ENCODE results near the gene PIK3CG. TPM values are rescaled to one million over a fixed set of nuclear protein-coding genes. Genes with fewer than 3 reads are reported as not detected.
"Not testable (repeated sequence)": the region's sequence is repeated elsewhere in the genome, so short reads cannot be mapped to it uniquely, and the experiment has no call there.

The PIK3CG gene
- total RNA-seq, 4 donors from 2014 or later = 1.4 to 4.0 (median 2.5) TPM

DNA sequence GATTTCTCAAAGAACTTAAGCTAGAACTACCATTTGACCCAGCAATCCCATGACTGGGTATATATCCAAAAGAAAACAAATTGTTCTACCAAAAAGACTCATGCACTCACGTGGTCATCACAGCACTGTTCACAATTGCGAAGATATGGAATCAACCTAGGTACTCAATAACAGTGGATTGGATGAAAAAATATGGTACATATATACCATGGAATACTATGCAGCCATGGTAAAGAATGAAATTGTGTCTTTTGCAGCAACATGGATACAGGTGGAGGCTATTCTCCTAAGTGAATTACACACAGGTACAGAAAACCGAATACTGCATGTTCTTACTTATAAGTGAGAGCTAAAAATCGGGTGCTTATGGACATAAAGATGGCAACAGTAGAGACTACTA is 61.8 kb downstream of the PIK3CG start:
- 79 to 82% methylated on average over 4 of the region's 4 CpGs for WGBS, 2 donors (ENCODE audit: low coverage in 1 of 2)
- Histone ChIP-seq H3K36me3 (no peaks in the 10 kb centered on the region), H3K9me3 (no peaks in the 10 kb centered on the region), H3K27me3 (no peaks in the 10 kb centered on the region), H3K4me1 (peaks cover 0 to 10% (median 0%) of the 10 kb centered on the region in 3 donors), H3K4me3 (no peak overlapping the region), H3K27ac (no peak overlapping the region)
- TF ChIP-seq POLR2AphosphoS5 (IDR thresholded peaks at IDR 0.05) = no peak
- TF ChIP-seq EP300 (IDR thresholded peaks at IDR 0.05) = no peak
- TF ChIP-seq, protein P1, sequence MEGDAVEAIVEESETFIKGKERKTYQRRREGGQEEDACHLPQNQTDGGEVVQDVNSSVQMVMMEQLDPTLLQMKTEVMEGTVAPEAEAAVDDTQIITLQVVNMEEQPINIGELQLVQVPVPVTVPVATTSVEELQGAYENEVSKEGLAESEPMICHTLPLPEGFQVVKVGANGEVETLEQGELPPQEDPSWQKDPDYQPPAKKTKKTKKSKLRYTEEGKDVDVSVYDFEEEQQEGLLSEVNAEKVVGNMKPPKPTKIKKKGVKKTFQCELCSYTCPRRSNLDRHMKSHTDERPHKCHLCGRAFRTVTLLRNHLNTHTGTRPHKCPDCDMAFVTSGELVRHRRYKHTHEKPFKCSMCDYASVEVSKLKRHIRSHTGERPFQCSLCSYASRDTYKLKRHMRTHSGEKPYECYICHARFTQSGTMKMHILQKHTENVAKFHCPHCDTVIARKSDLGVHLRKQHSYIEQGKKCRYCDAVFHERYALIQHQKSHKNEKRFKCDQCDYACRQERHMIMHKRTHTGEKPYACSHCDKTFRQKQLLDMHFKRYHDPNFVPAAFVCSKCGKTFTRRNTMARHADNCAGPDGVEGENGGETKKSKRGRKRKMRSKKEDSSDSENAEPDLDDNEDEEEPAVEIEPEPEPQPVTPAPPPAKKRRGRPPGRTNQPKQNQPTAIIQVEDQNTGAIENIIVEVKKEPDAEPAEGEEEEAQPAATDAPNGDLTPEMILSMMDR (IDR thresholded peaks at IDR 0.05) = no peak
- TF ChIP-seq POLR2A (IDR thresholded peaks at IDR 0.05) = no peak
- ATAC-seq = no peak

DNA sequence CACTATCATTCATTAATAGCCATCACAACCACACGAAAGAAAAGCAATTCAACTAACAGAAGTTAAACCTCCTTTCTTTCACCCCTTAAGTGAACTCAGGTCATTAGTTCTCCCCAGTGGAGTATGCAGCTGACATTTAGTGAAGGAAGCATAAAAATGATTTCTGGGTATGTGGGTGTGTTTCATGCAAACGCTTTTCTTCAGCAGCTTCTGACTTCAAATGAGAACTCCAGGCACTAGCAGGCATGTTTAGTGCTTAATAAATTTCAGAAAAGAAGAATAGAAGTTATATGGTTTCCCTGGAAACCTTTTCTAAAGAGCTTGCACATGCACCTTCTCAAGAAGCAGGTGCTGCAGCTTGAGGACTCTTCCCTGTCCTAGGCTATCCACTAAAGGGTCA is 62.5 kb downstream of the PIK3CG start:
- TF ChIP-seq POLR2AphosphoS5 (IDR thresholded peaks at IDR 0.05) = no peak
- no peak for TF ChIP-seq EP300 (IDR thresholded peaks at IDR 0.05)
- TF ChIP-seq POLR2A (IDR thresholded peaks at IDR 0.05) = no peak
- TF ChIP-seq, protein P1 (IDR thresholded peaks at IDR 0.05) = no peak
- WGBS, 2 donors (ENCODE audit: low coverage in 1 of 2) = 38 to 41% methylated on average over 2 of the region's 2 CpGs

DNA sequence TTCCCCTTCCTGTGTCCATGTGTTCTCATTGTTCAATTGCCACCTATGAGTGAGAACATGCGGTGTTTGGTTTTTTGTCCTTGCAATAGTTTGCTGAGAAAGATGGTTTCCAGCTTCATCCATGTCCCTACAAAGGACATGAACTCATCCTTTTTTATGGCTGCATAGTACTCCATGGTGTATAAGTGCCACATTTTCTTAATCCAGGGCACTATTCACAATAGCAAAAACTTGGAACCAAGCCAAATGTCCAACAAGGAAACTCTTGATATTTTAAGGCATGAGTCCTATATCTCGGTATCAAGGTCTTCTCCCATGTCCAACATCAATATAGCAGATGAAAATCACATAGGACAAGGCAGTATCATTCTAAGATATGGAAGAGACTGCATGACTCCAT is 64.5 kb downstream of the PIK3CG start:
- ATAC-seq, H3K27ac ChIP-seq, H3K36me3 ChIP-seq, H3K4me3 ChIP-seq, H3K27me3 ChIP-seq, H3K9me3 ChIP-seq: not testable (repeated sequence)
- WGBS, 2 donors (ENCODE audit: low coverage in 1 of 2) = 20 to 59% methylated on average over 1 to 2 of the region's 2 CpGs
- peaks cover 0 to 14% (median 0%) of the 10 kb centered on the region in 3 donors for H3K4me1 ChIP-seq

More for the DNA sequence above, 62.5 kb downstream of the PIK3CG start:
- no peak overlapping the region for H3K4me3 ChIP-seq
- H3K27me3 ChIP-seq = no peaks in the 10 kb centered on the region
- H3K9me3 ChIP-seq = no peaks in the 10 kb centered on the region
- H3K27ac ChIP-seq = no peak overlapping the region
- peaks cover 0 to 13% (median 0%) of the 10 kb centered on the region in 3 donors for H3K4me1 ChIP-seq
- H3K36me3 ChIP-seq = no peaks in the 10 kb centered on the region
- no peak for ATAC-seq

DNA sequence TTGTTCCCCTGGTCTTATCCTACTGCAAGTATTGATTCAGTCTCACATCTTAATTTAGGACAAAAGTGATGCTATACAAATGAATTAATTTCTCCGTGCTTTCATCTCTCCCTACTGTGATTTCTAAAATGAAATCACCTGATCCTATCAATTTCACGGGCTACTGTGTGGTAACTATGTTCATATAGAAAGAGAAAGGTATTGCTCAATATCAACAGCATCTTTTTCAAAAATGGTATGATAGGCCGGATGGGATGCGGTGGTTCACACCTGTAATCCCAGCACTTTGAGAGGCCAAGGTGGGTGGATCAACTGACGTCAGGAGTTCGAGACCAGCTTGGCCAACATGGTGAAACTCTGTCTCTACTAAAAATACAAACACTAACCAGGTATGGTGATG is 71.2 kb downstream of the PIK3CG start:
- TF ChIP-seq, protein P1 (IDR thresholded peaks at IDR 0.05) = no peak
- TF ChIP-seq EP300 (IDR thresholded peaks at IDR 0.05) = no peak
- no peak overlapping the region for H3K27ac ChIP-seq
- no peaks in the 10 kb centered on the region for H3K36me3 ChIP-seq
- ATAC-seq = no peak
- no peaks in the 10 kb centered on the region for H3K27me3 ChIP-seq
- WGBS, 2 donors (ENCODE audit: low coverage in 1 of 2) = 84 to 90% methylated on average over 5 to 6 of the region's 6 CpGs
- H3K4me1 ChIP-seq = peaks cover 0 to 4% (median 0%) of the 10 kb centered on the region in 3 donors
- no peak overlapping the region for H3K4me3 ChIP-seq
- no peaks in the 10 kb centered on the region for H3K9me3 ChIP-seq

DNA sequence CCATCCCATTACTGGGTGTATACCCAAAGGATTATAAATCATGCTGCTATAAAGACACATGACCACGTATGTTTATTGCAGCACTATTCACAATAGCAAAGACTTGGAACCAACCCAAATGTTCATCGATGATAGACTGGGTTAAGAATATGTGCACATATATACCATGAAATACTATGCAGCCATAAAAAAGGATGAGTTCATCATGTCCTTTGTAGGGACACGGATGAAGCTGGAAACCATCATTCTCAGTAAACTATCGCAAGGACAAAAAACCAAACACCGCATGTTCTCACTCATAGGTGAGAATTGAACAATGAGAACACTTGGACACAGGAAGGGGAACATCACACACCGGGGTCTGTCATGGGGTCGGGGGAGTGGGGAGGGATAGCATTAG is 73.0 kb downstream of the PIK3CG start:
- WGBS, 2 donors (ENCODE audit: low coverage in 1 of 2) = 85 to 92% methylated on average over 5 to 7 of the region's 7 CpGs
- H3K36me3 ChIP-seq, ATAC-seq: not testable (repeated sequence)

DNA sequence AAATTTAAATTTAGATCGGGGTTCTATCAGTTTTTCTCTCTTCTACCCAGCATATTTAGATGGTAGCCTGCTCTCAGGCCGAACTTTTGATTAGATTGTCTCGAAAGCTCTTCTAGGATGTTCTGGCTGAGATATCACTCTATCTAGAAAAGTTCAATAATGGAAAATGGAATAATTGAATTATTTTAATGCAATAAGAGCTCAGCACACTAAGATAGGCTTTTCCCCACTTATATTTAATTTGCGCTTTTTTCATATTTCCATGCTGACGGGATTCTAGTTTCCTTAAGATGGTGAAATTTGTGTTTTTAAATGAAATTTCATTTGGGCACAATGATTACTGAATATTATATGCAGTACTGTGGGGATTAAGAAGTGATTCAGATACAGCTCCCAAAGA is 73.7 kb downstream of the PIK3CG start:
- H3K27me3 ChIP-seq = no peaks in the 10 kb centered on the region
- H3K4me1 ChIP-seq = no peaks in the 10 kb centered on the region
- no peak overlapping the region for H3K27ac ChIP-seq
- WGBS, 2 donors (ENCODE audit: low coverage in 1 of 2) = 92 to 95% methylated on average over 5 of the region's 5 CpGs
- TF ChIP-seq, protein P1 (IDR thresholded peaks at IDR 0.05) = no peak
- no peak for TF ChIP-seq EP300 (IDR thresholded peaks at IDR 0.05)
- TF ChIP-seq POLR2AphosphoS5 (IDR thresholded peaks at IDR 0.05) = no peak
- no peak overlapping the region for H3K4me3 ChIP-seq
- no peak for ATAC-seq
- no peaks in the 10 kb centered on the region for H3K36me3 ChIP-seq
- no peaks in the 10 kb centered on the region for H3K9me3 ChIP-seq

More for the DNA sequence above, 73.0 kb downstream of the PIK3CG start:
- not testable (repeated sequence) for H3K4me1 ChIP-seq, H3K27me3 ChIP-seq, H3K4me3 ChIP-seq, H3K9me3 ChIP-seq, H3K27ac ChIP-seq
